ENCODE results near the gene CLN3. TPM values are rescaled to one million over a fixed set of nuclear protein-coding genes. Genes with fewer than 3 reads are reported as not detected.

CLN3 gene
- total and polyA plus RNA-seq, 2 of the 13 experiments (the other 11 are each of a cell fraction or from before 2014, with no cell fraction given) = 23.4 to 46.8 TPM

- TF ChIP-seq ZSCAN5A (CRISPR knock-in tag; IDR thresholded peaks at IDR 0.05; ENCODE audit: borderline replicate concordance) (peak; percentile 96; the same call in 1 of the 2 replicates), ZNF780A (CRISPR knock-in tag; IDR thresholded peaks at IDR 0.05) (no peak; the same call in 1 of the 2 replicates), KLF12 (CRISPR knock-in tag; IDR thresholded peaks at IDR 0.05; ENCODE audit: borderline replicate concordance) (peak; percentile 60; the same call in 1 of the 2 replicates), IRF2 (CRISPR knock-in tag; IDR thresholded peaks at IDR 0.05) (peak; percentile 85), NFIC (IDR thresholded peaks at IDR 0.05; ENCODE audit: low read length) (peak; percentile 89), ZNF331 (CRISPR knock-in tag; IDR thresholded peaks at IDR 0.05) (peak; percentile 95; the same call in 1 of the 2 replicates), ZNF790 (CRISPR knock-in tag; IDR thresholded peaks at IDR 0.05; ENCODE audit: borderline replicate concordance) (no peak; the same call in 1 of the 2 replicates), ZNF281 (CRISPR knock-in tag; IDR thresholded peaks at IDR 0.05; ENCODE audit: borderline replicate concordance) (peak; percentile 96), ARID5B (CRISPR knock-in tag; IDR thresholded peaks at IDR 0.05) (peak; percentile 96), RORA (CRISPR knock-in tag; IDR thresholded peaks at IDR 0.05) (no peak), NR2F6 (IDR thresholded peaks at IDR 0.05) (peak; percentile 87), NR2F6 (CRISPR knock-in tag; IDR thresholded peaks at IDR 0.05) (peak; percentile 90), ZFP36L1 (CRISPR knock-in tag; IDR thresholded peaks at IDR 0.05) (peak; percentile 24; the same call in 1 of the 2 replicates), FOXP1 (IDR thresholded peaks at IDR 0.05) (peak; percentile 50; the same call in 1 of the 2 replicates), FOXP1 (CRISPR knock-in tag; IDR thresholded peaks at IDR 0.05) (peak; percentile 87), ZSCAN29 (CRISPR knock-in tag; conservative IDR thresholded peaks at IDR 0.05) (peak; percentile 91), AKAP8 (CRISPR knock-in tag; IDR thresholded peaks at IDR 0.05) (peak; percentile 56; the same call in 1 of the 2 replicates), KLF6 (CRISPR knock-in tag; IDR thresholded peaks at IDR 0.05) (peak; percentile 76), ZNF761 (CRISPR knock-in tag; conservative IDR thresholded peaks at IDR 0.05) (peak; percentile 89)
These were observed 34.6 kb upstream of the CLN3 start (continued) for GRCh38 chr16:28526201-28527099.

All from HepG2 (cell line).